ENCODE results near the gene FBXL13. TPM values are rescaled to one million over a fixed set of nuclear protein-coding genes. Genes with fewer than 3 reads are reported as not detected.
"Not testable (repeated sequence)": the region's sequence is repeated elsewhere in the genome, so short reads cannot be mapped to it uniquely, and the experiment has no call there.

Gene FBXL13
- total and polyA plus RNA-seq, 8 donors: 0.80 to 25.3 (median 6.0) TPM; not detected in 1

- no peaks in the 10 kb centered on the region for H3K36me3 ChIP-seq
- no peaks in the 10 kb centered on the region for H3K9me3 ChIP-seq
- no peak overlapping the region for H3K4me3 ChIP-seq
- WGBS, 5 donors: 95 to 100% (median 100%) methylated on average over 1 of the region's 1 CpG
- H3K27me3 ChIP-seq: no peaks in the 10 kb centered on the region
- TF ChIP-seq POLR2A (IDR thresholded peaks at IDR 0.05): no peak
- TF ChIP-seq EP300 (IDR thresholded peaks at IDR 0.05): no peak
- no peak for TF ChIP-seq POLR2AphosphoS5 (IDR thresholded peaks at IDR 0.05)
- TF ChIP-seq CTCF (IDR thresholded peaks at IDR 0.05): no peak
- DNase-seq: no peak
- H3K27ac ChIP-seq: no peak overlapping the region
- intact Hi-C loops (cut with DNase I; ENCODE audit: low total_unique reads): no loop called here
- peaks cover 0 to 13% (median 3%) of the 10 kb centered on the region in 4 donors for H3K4me1 ChIP-seq
These were observed 37.1 kb downstream of the FBXL13 start for GRCh38 chr7:103037476-103037822.

- H3K36me3 ChIP-seq; DNase-seq; H3K9me3 ChIP-seq; intact Hi-C loops (cut with DNase I; ENCODE audit: low total_unique reads); H3K4me3 ChIP-seq; H3K27ac ChIP-seq; H3K27me3 ChIP-seq: not testable (repeated sequence)
- WGBS, 5 donors: 91 to 100% (median 92%) methylated on average over 6 to 20 of the region's 20 CpGs
- peaks cover 0 to 13% (median 3%) of the 10 kb centered on the region in 4 donors for H3K4me1 ChIP-seq
These were observed 40.3 kb downstream of the FBXL13 start for GRCh38 chr7:103034318-103034717.

- TF ChIP-seq CTCF (IDR thresholded peaks at IDR 0.05) (no peak), EP300 (IDR thresholded peaks at IDR 0.05) (no peak), POLR2A (IDR thresholded peaks at IDR 0.05) (no peak)
- H3K36me3 ChIP-seq: no peaks in the 10 kb centered on the region
- WGBS, 5 donors: 35 to 88% (median 71%) methylated on average over 1 of the region's 1 CpG
- intact Hi-C loops (cut with DNase I; ENCODE audit: low total_unique reads): no loop called here
- no peaks in the 10 kb centered on the region for H3K4me1 ChIP-seq
- H3K27me3 ChIP-seq: no peaks in the 10 kb centered on the region
- H3K9me3 ChIP-seq: no peaks in the 10 kb centered on the region
- DNase-seq: no peak
- H3K4me3 ChIP-seq: no peak overlapping the region
- no peak overlapping the region for H3K27ac ChIP-seq
These were observed 42.8 kb downstream of the FBXL13 start for GRCh38 chr7:103031781-103032180.

- 76 to 100% (median 95%) methylated on average over 1 of the region's 1 CpG for WGBS, 5 donors
- no peaks in the 10 kb centered on the region for H3K4me1 ChIP-seq
- H3K4me3 ChIP-seq: no peak overlapping the region
- no peak overlapping the region for H3K27ac ChIP-seq
- no peak for DNase-seq
- no peaks in the 10 kb centered on the region for H3K9me3 ChIP-seq
- intact Hi-C loops (cut with DNase I; ENCODE audit: low total_unique reads): no loop called here
- no peaks in the 10 kb centered on the region for H3K27me3 ChIP-seq
- no peaks in the 10 kb centered on the region for H3K36me3 ChIP-seq
- no peak for TF ChIP-seq POLR2A (IDR thresholded peaks at IDR 0.05)
- TF ChIP-seq POLR2AphosphoS5 (IDR thresholded peaks at IDR 0.05): no peak
These were observed 43.6 kb downstream of the FBXL13 start for GRCh38 chr7:103031024-103031423.

GRCh38 chr7:103025341-103025740 lies 49.3 kb downstream of the FBXL13 start:
- Histone ChIP-seq H3K36me3 (no peaks in the 10 kb centered on the region), H3K4me1 (no peaks in the 10 kb centered on the region), H3K27ac (no peak overlapping the region), H3K27me3 (no peaks in the 10 kb centered on the region), H3K9me3 (peaks cover 0 to 4% (median 0%) of the 10 kb centered on the region in 4 donors), H3K4me3 (no peak overlapping the region)
- DNase-seq: no peak
- whole genome bisulfite sequencing, 5 donors: 82 to 87% (median 84%) methylated on average over 3 of the region's 3 CpGs
- intact Hi-C loops (cut with DNase I; ENCODE audit: low total_unique reads): no loop called here
- no peak for TF ChIP-seq CTCF (IDR thresholded peaks at IDR 0.05)
- no peak for TF ChIP-seq EP300 (IDR thresholded peaks at IDR 0.05)
- TF ChIP-seq POLR2A (IDR thresholded peaks at IDR 0.05): no peak
- no peak for TF ChIP-seq POLR2AphosphoS5 (IDR thresholded peaks at IDR 0.05)

- H3K27me3 ChIP-seq; DNase-seq; H3K27ac ChIP-seq; H3K4me1 ChIP-seq; H3K9me3 ChIP-seq; H3K4me3 ChIP-seq; intact Hi-C loops (cut with DNase I; ENCODE audit: low total_unique reads); H3K36me3 ChIP-seq: not testable (repeated sequence)
- WGBS, 5 donors: 86 to 100% (median 95%) methylated on average over 1 of the region's 1 CpG
These were observed 51.0 kb downstream of the FBXL13 start for GRCh38 chr7:103023578-103023977.

GRCh38 chr7:103021490-103021889 lies 53.1 kb downstream of the FBXL13 start:
- H3K4me1 ChIP-seq; H3K36me3 ChIP-seq; DNase-seq; H3K9me3 ChIP-seq; H3K27ac ChIP-seq; H3K4me3 ChIP-seq; H3K27me3 ChIP-seq; intact Hi-C loops (cut with DNase I; ENCODE audit: low total_unique reads): not testable (repeated sequence)
- WGBS, 5 donors: 87 to 100% (median 95%) methylated on average over 1 of the region's 1 CpG

- H3K9me3 ChIP-seq: peaks cover 0 to 12% (median 6%) of the 10 kb centered on the region in 4 donors
- H3K36me3 ChIP-seq; H3K4me3 ChIP-seq; DNase-seq; H3K27me3 ChIP-seq; H3K27ac ChIP-seq; intact Hi-C loops (cut with DNase I; ENCODE audit: low total_unique reads); H3K4me1 ChIP-seq: not testable (repeated sequence)
- 80 to 98% (median 92%) methylated on average over 2 to 3 of the region's 3 CpGs for WGBS, 5 donors
These were observed 53.7 kb downstream of the FBXL13 start for GRCh38 chr7:103020876-103021275.

- H3K9me3 ChIP-seq: peaks cover 0 to 12% (median 6%) of the 10 kb centered on the region in 4 donors
- H3K36me3 ChIP-seq; H3K4me1 ChIP-seq; H3K4me3 ChIP-seq; H3K27ac ChIP-seq; intact Hi-C loops (cut with DNase I; ENCODE audit: low total_unique reads); DNase-seq; H3K27me3 ChIP-seq: not testable (repeated sequence)
- WGBS, 5 donors: 91 to 97% (median 93%) methylated on average over 3 of the region's 3 CpGs
These were observed 56.3 kb downstream of the FBXL13 start for GRCh38 chr7:103018295-103018694.
